Transverse colon (tissue), 4 donors: ENCODE results near the gene ADH5. TPM values are rescaled to one million over a fixed set of nuclear protein-coding genes. Genes with fewer than 3 reads are reported as not detected.

Source experiments
- DNase-seq: peaks from one replicate; pipeline ENCODE4 v3.0.0-alpha.2; 2019
- H3K27ac ChIP-seq, 4 donors: fragments of 200-600 bp; sonication (generic); 2 replicates each; pipeline ENCODE4 v1.5.1; 2016 to 2018; ENCODE audit warnings: inconsistent platforms in 4 of 4
- H3K27me3 ChIP-seq: fragments of 200-600 bp; sonication (generic); 2 replicates; pipeline ENCODE4 v1.5.1; 2017; ENCODE audit warnings: inconsistent platforms
- H3K36me3 ChIP-seq, 4 donors: fragments of 200-600 bp; sonication (generic); 2 replicates each; pipeline ENCODE4 v1.5.1; 2017 to 2019; ENCODE audit warnings: inconsistent platforms in 4 of 4
- H3K4me1 ChIP-seq, 4 donors: fragments of 200-600 bp; sonication (generic); 2 replicates each; pipeline ENCODE4 v1.5.1; 2017 to 2020; ENCODE audit warnings: inconsistent platforms in 4 of 4
- H3K4me3 ChIP-seq, 4 donors: fragments of 200-600 bp; sonication (generic); 1 replicate in 1 of 4; 2 replicates in 3 of 4; pipeline versions ENCODE4 v1.5.1 to v1.6.1; 2017 to 2019; ENCODE audit warnings: inconsistent platforms in 4 of 4
- H3K9me3 ChIP-seq, 2 donors: fragments of 200-600 bp; sonication (generic); 2 replicates each; pipeline ENCODE4 v1.5.1; 2017 to 2019; ENCODE audit warnings: inconsistent platforms in 2 of 2
- CTCF ChIP-seq, 5 experiments: fragments of 200-600 bp in 3 of 5; fragments of 450-650 bp in 2 of 5; sonication (generic) in 3 of 5; IDR thresholded peaks; 1 replicate in 2 of 5; 2 replicates in 3 of 5; pipeline ENCODE4 v1.5.1; 2016 to 2017; ENCODE audit warnings: antibody characterized with exemption in 5 of 5, inconsistent platforms in 3 of 5, mild to moderate bottlenecking in 2 of 5, moderate library complexity in 1 of 5
- EP300 ChIP-seq: sonication (generic); formaldehyde crosslinking; IDR thresholded peaks from one replicate; pipeline ENCODE4 v1.6.1; 2017; ENCODE audit warnings: antibody characterized with exemption, low read depth
- POLR2A ChIP-seq: fragments of 450-650 bp; IDR thresholded peaks from one replicate; pipeline ENCODE4 v1.6.1; 2016; ENCODE audit warnings: antibody characterized with exemption, mild to moderate bottlenecking, moderate library complexity
- POLR2AphosphoS5 ChIP-seq, 3 donors: sonication (generic); formaldehyde crosslinking; IDR thresholded peaks; one replicate each; pipeline ENCODE4 v1.6.1; 2016; ENCODE audit warnings: antibody characterized with exemption in 3 of 3
- WGBS, 2 donors: methylation state at CpG; one replicate each; pipeline ENCODE4 v1.1.5; 2018; ENCODE audit warnings: low coverage in 1 of 2; 5-methylcytosine and 5-hydroxymethylcytosine counted together
- in situ Hi-C, 4 donors: fragments of 200-750 bp; cut with MboI; loops; one replicate each; pipeline versions ENCODE4 v1.15.0 to v1.15.1; 2017; ENCODE audit warnings: low sequenced_read_pairs in 3 of 4, low pct_ligation_motif_present in 1 of 4, low pct_unique_long_range_greater_than_20kb in 1 of 4
- intact Hi-C: fragments of 100-400 bp; cut with DNase I; formaldehyde crosslinking; loops from one replicate; pipeline ENCODE4 v1.15.1; 2023; ENCODE audit warnings: low total_unique reads
- total RNA-seq, 4 donors: library from RNA; depleted of rRNA; stranded (reverse); fragments of >200 nt; gene quantifications; one replicate each; pipeline ENCODE4 v1.1.0, GENCODE V29; 2016

Gene ADH5
- total RNA-seq, 4 donors from 2014 or later = 63.3 to 159 (median 111) TPM

DNA sequence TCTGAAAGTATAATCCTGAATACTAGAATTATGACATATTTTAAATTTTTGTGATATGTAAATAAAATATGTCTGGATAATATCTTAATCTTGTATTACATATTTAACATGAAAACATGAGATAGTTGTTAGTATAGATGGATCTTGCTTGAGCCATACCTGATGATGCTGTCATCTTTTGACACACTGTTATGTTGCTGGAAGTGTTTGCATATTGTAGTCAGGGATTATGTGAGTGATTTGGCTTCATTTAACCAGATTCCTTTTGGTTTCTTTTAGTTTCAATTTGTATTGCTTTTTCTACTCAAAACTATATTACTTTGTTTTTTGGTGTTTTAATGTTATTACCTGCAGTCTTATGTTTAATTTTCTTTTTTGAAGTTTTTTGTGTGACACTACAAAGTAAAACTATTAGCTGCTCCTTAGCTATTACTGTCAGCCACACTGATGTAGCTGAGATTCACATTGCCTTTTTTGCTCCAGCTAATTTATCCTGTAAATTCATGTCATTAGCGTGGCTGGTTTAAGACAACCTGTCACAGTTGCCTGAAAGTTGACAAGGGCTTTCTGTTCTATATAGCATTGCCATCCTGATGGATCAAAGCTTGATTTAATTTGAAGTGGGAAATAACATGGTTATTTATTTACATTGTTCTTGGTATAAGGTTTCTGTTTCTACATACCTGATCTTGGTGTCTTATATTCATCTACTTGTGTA, 59.4 kb downstream of the ADH5 start:
- H3K4me1 ChIP-seq = peaks cover 3 to 28% (median 23%) of the 10 kb centered on the region in 4 donors
- no peak for TF ChIP-seq CTCF (IDR thresholded peaks at IDR 0.05)
- no peak for TF ChIP-seq POLR2AphosphoS5 (IDR thresholded peaks at IDR 0.05)
- no peak for TF ChIP-seq POLR2A
- TF ChIP-seq EP300 = no peak
- WGBS, 2 donors = 0 to 38% methylated on average over 1 of the region's 1 CpG
- DNase-seq = no peak
- in situ Hi-C loops = no loop called here
- no peaks in the 10 kb centered on the region for H3K27me3 ChIP-seq
- no peak overlapping the region for H3K27ac ChIP-seq
- no peaks in the 10 kb centered on the region for H3K9me3 ChIP-seq
- no peak overlapping the region for H3K4me3 ChIP-seq
- intact Hi-C loops = no loop called here
- peaks cover 0 to 2% (median 0%) of the 10 kb centered on the region in 4 donors for H3K36me3 ChIP-seq

DNA sequence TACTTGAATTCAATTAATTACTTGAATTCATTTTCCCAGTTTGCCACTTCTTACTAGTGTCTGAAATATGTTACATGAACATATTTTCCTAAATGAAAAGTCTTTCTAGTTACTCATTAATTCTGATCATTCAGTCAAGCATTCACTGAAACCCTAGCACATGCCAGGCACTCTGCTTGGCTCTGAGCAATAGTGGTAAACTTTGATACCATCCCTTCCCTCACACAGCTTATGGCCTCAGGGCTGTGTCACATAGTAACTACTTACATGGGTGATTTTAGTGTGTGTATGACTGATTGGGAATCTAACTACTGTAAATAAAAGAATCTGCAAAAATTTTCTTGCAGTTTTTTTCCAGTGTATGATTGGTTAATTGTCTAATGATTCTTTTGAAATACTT, 60.4 kb downstream of the ADH5 start:
- in situ Hi-C loops = no loop called here
- Histone ChIP-seq H3K27me3 (no peaks in the 10 kb centered on the region), H3K36me3 (no peaks in the 10 kb centered on the region), H3K9me3 (no peaks in the 10 kb centered on the region), H3K27ac (no peak overlapping the region), H3K4me1 (peaks cover 3 to 37% (median 28%) of the 10 kb centered on the region in 4 donors), H3K4me3 (no peak overlapping the region)
- TF ChIP-seq POLR2AphosphoS5 (IDR thresholded peaks at IDR 0.05) = no peak
- TF ChIP-seq CTCF (IDR thresholded peaks at IDR 0.05) = no peak
- no peak for TF ChIP-seq POLR2A
- TF ChIP-seq EP300 = no peak
- intact Hi-C loops = no loop called here
- no peak for DNase-seq

- H3K4me1 ChIP-seq = peaks cover 3 to 37% (median 30%) of the 10 kb centered on the region in 4 donors
- H3K9me3 ChIP-seq = no peaks in the 10 kb centered on the region
- in situ Hi-C loops (no loop called here), intact Hi-C loops (no loop called here)
- H3K27me3 ChIP-seq = no peaks in the 10 kb centered on the region
- TF ChIP-seq CTCF (IDR thresholded peaks at IDR 0.05) (no peak), POLR2AphosphoS5 (IDR thresholded peaks at IDR 0.05) (no peak), POLR2A (no peak), EP300 (no peak)
- no peaks in the 10 kb centered on the region for H3K36me3 ChIP-seq
- 38 to 61% methylated on average over 2 of the region's 2 CpGs for WGBS, 2 donors
- no peak overlapping the region for H3K4me3 ChIP-seq
- no peak for DNase-seq
- H3K27ac ChIP-seq = no peak overlapping the region
Measured at GRCh38 chr4:99027304-99027703, 61.3 kb downstream of the ADH5 start.

DNA sequence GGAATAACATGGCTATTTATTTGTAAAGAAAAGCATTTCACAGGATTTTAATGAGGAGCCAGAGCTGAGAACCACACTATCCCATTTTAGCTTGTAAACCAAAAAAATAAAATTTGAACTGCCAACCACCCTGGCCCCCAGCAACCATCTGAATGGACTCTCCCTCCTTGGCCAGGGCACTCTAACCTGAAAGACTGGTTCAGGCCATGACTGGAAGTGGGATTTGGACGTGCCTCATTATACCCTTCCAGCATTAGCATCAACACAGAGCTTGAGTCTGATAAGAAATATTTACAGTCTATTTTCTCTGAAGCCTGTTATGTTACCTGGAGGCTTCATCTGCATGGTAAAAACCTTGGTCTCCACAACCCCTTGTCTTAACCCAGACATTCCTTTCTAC, 63.1 kb downstream of the ADH5 start:
- WGBS, 2 donors = 43 to 65% methylated on average over 1 of the region's 1 CpG
- intact Hi-C loops = no loop called here

More for the DNA sequence above, 63.1 kb downstream of the ADH5 start:
- TF ChIP-seq POLR2AphosphoS5 (IDR thresholded peaks at IDR 0.05) (no peak), CTCF (IDR thresholded peaks at IDR 0.05) (no peak), EP300 (no peak), POLR2A (no peak)
- H3K4me1 ChIP-seq = peaks cover 3 to 37% (median 30%) of the 10 kb centered on the region in 4 donors
- no peaks in the 10 kb centered on the region for H3K36me3 ChIP-seq
- no peaks in the 10 kb centered on the region for H3K27me3 ChIP-seq
- H3K9me3 ChIP-seq = peaks cover 3 to 5% of the 10 kb centered on the region in 2 donors
- no peak overlapping the region for H3K4me3 ChIP-seq
- no peak for DNase-seq
- in situ Hi-C loops = no loop called here
- peak overlapping the region in 3 of 4 donors; percentile 43 to 71 (median 64) for H3K27ac ChIP-seq
